CD14-positive monocyte (primary cell): ENCODE measurements around the gene ARMH3. TPM values are rescaled to one million over a fixed set of nuclear protein-coding genes. Genes with fewer than 3 reads are reported as not detected.

Source experiments
- DNase-seq, 3 donors: peaks; one replicate each; pipeline ENCODE4 v3.0.0-alpha.2; 2011 to 2022
- H2AFZ ChIP-seq: 2 replicates; pipeline ENCODE4 v1.6.0; 2012; ENCODE audit warnings: mild to moderate bottlenecking, low read depth, low read length, inconsistent platforms; ENCODE audit not compliant: insufficient read depth, poor library complexity, severe bottlenecking
- H3K27ac ChIP-seq, 2 donors: 1 replicate in 1 of 2; 2 replicates in 1 of 2; pipeline ENCODE4 v1.5.1; 2012 to 2013; ENCODE audit warnings: low read length in 2 of 2, control low read depth in 1 of 2, inconsistent platforms in 1 of 2, low read depth in 1 of 2, mild to moderate bottlenecking in 1 of 2
- H3K27me3 ChIP-seq, 2 donors: one replicate each; pipeline versions ENCODE4 v1.6.0 to v1.6.1; 2011 to 2013; ENCODE audit warnings: low read length in 2 of 2; ENCODE audit not compliant: control insufficient read depth in 2 of 2, insufficient read depth in 2 of 2
- H3K36me3 ChIP-seq, 2 donors: replicated peaks in 1 of 2; 1 replicate in 1 of 2; 2 replicates in 1 of 2; pipeline versions ENCODE4 v1.5.1 to v1.6.1; 2012 to 2013; ENCODE audit warnings: low read length in 2 of 2, control low read depth in 1 of 2, inconsistent platforms in 1 of 2, mild to moderate bottlenecking in 1 of 2; ENCODE audit not compliant: insufficient read depth in 2 of 2, control insufficient read depth in 1 of 2
- H3K4me1 ChIP-seq, 2 donors: 1 replicate in 1 of 2; 2 replicates in 1 of 2; pipeline versions ENCODE4 v1.5.1 to v1.6.1; 2012 to 2013; ENCODE audit warnings: low read length in 2 of 2, control low read depth in 1 of 2, inconsistent platforms in 1 of 2, mild to moderate bottlenecking in 1 of 2, moderate library complexity in 1 of 2; ENCODE audit not compliant: insufficient read depth in 2 of 2, control insufficient read depth in 1 of 2
- H3K4me2 ChIP-seq: replicated peaks from 2 replicates; pipeline ENCODE3; 2012; ENCODE audit warnings: low read length, moderate library complexity, mild to moderate bottlenecking; ENCODE audit not compliant: poor library complexity, severe bottlenecking; ENCODE audit errors: extremely low read depth
- H3K4me3 ChIP-seq, 3 experiments: fragments of 200-600 bp in 1 of 3; sonication (generic) in 1 of 3; replicated peaks in 1 of 3; 1 replicate in 2 of 3; 2 replicates in 1 of 3; pipeline ENCODE4 v1.5.1; 2011 to 2013; ENCODE audit warnings: low read length in 3 of 3, mild to moderate bottlenecking in 3 of 3, control low read depth in 2 of 3, low read depth in 2 of 3, inconsistent platforms in 1 of 3, moderate library complexity in 1 of 3
- H3K79me2 ChIP-seq: 2 replicates; pipeline ENCODE4 v1.6.0; 2012; ENCODE audit warnings: mild to moderate bottlenecking, control low read depth, inconsistent platforms, low read length, moderate library complexity; ENCODE audit not compliant: insufficient read depth
- H3K9ac ChIP-seq: 2 replicates; pipeline ENCODE4 v1.6.0; 2017; ENCODE audit warnings: low read length, mild to moderate bottlenecking; ENCODE audit not compliant: insufficient read depth, poor library complexity, severe bottlenecking
- H3K9me3 ChIP-seq, 2 donors: replicated peaks in 1 of 2; 1 replicate in 1 of 2; 2 replicates in 1 of 2; pipeline versions ENCODE4 v1.5.1 to v1.6.1; 2012 to 2013; ENCODE audit warnings: low read length in 2 of 2, control low read depth in 1 of 2; ENCODE audit not compliant: control insufficient read depth in 1 of 2, insufficient read depth in 1 of 2
- H4K20me1 ChIP-seq: 2 replicates; pipeline ENCODE4 v1.6.0; 2012; ENCODE audit warnings: mild to moderate bottlenecking, low read length, control low read depth, moderate library complexity; ENCODE audit not compliant: insufficient read depth
- H3K27ac Mint-ChIP-seq, 7 donors: one replicate each; pipeline ENCODE4 v1.8.0; 2020; ENCODE audit warnings: mild to moderate bottlenecking in 7 of 7, mixed read lengths in 7 of 7, moderate library complexity in 6 of 7, inconsistent platforms in 2 of 7
- H3K27me3 Mint-ChIP-seq, 3 donors: one replicate each; pipeline ENCODE4 v1.8.0; 2021 to 2022; ENCODE audit warnings: low read depth in 3 of 3, mild to moderate bottlenecking in 3 of 3, mixed read lengths in 3 of 3, moderate library complexity in 3 of 3, inconsistent platforms in 1 of 3
- H3K36me3 Mint-ChIP-seq, 2 donors: one replicate each; pipeline ENCODE4 v1.8.0; 2020; ENCODE audit warnings: mixed read lengths in 2 of 2, inconsistent platforms in 1 of 2, mild to moderate bottlenecking in 1 of 2
- H3K4me1 Mint-ChIP-seq: one replicate; pipeline ENCODE4 v1.8.0; 2020; ENCODE audit warnings: mild to moderate bottlenecking, mixed read lengths
- H3K4me3 Mint-ChIP-seq, 2 donors: one replicate each; pipeline ENCODE4 v1.8.0; 2020; ENCODE audit warnings: mild to moderate bottlenecking in 2 of 2, mixed read lengths in 2 of 2, moderate library complexity in 1 of 2
- H3K9me3 Mint-ChIP-seq, 7 donors: one replicate each; pipeline ENCODE4 v1.8.0; 2020 to 2022; ENCODE audit warnings: mixed read lengths in 7 of 7, mild to moderate bottlenecking in 6 of 7, moderate library complexity in 6 of 7, inconsistent platforms in 2 of 7
- CTCF ChIP-seq: fragments of 200-600 bp; IDR thresholded peaks from one replicate; pipeline ENCODE4 v1.8.0; 2022; ENCODE audit warnings: antibody characterized with exemption, mild to moderate bottlenecking
- WGBS: methylation state at CpG from one replicate; pipeline ENCODE4 v1.1.5; 2013; ENCODE audit warnings: missing lambda C conversion rate; ENCODE audit not compliant: insufficient coverage; 5-methylcytosine and 5-hydroxymethylcytosine counted together
- intact Hi-C, 2 donors: fragments of 100-400 bp; cut with micrococcal nuclease; formaldehyde crosslinking; loops; one replicate each; pipeline versions ENCODE4 v1.15.0 to v1.15.1; 2023
- polyA plus RNA-seq, 3 donors: library from polyadenylated mRNA; depleted of rRNA in 1 of 3; unstranded in 2 of 3; stranded (reverse) in 1 of 3; fragments of 300-500 nt in 2 of 3; fragments of >200 nt in 1 of 3; fragmentation: Illumina TruSeq in 2 of 3; gene quantifications; 1 replicate in 2 of 3; 2 replicates in 1 of 3; pipeline ENCODE4 v1.2.3, GENCODE V29; 2012 to 2021

The ARMH3 gene
- polyA plus RNA-seq, 3 donors, result 20.4 to 26.3 (median 22.1) TPM

GRCh38 chr10:102101152-102101551 is 45.2 kb upstream of the ARMH3 start:
- intact Hi-C loops, result no loop called here

GRCh38 chr10:102096449-102096848 is 40.5 kb upstream of the ARMH3 start:
- TF ChIP-seq CTCF, result no peak
- H3K4me3 Mint-ChIP-seq, result no peak overlapping the region
- no peak for DNase-seq
- no peaks in the 10 kb centered on the region for H3K4me1 ChIP-seq
- H3K27me3 ChIP-seq, result no peaks in the 10 kb centered on the region
- H3K36me3 Mint-ChIP-seq, result peaks cover 6 to 23% of the 10 kb centered on the region in 2 donors
- 93% methylated on average over 4 of the region's 7 CpGs for WGBS
- no peaks in the 10 kb centered on the region for H3K9me3 Mint-ChIP-seq
- no peak overlapping the region for H3K4me3 ChIP-seq
- no peak overlapping the region for H3K4me2 ChIP-seq
- no peaks in the 10 kb centered on the region for H3K4me1 Mint-ChIP-seq
- H2AFZ ChIP-seq, result no peak overlapping the region
- H3K36me3 ChIP-seq, result peaks cover 0 to 2% of the 10 kb centered on the region in 2 donors
- no peaks in the 10 kb centered on the region for H3K79me2 ChIP-seq
- no peak overlapping the region for H3K9ac ChIP-seq
- H3K27ac ChIP-seq, result no peak overlapping the region
- H4K20me1 ChIP-seq, result no peaks in the 10 kb centered on the region
- no peaks in the 10 kb centered on the region for H3K9me3 ChIP-seq
- H3K27ac Mint-ChIP-seq, result no peak overlapping the region
- intact Hi-C loops, result no loop called here
- H3K27me3 Mint-ChIP-seq, result peaks cover 0 to 3% (median 0%) of the 10 kb centered on the region in 3 donors

More at GRCh38 chr10:102101152-102101551, 45.2 kb upstream of the ARMH3 start:
- no peak for TF ChIP-seq CTCF
- H2AFZ ChIP-seq, result no peak overlapping the region
- H3K36me3 ChIP-seq, result peaks cover 2 to 12% of the 10 kb centered on the region in 2 donors
- Mint-ChIP-seq H3K4me1 (peaks cover 14% of the 10 kb centered on the region), H3K36me3 (peaks cover 12 to 30% of the 10 kb centered on the region in 2 donors), H3K27me3 (peaks cover 0 to 1% (median 0%) of the 10 kb centered on the region in 3 donors), H3K9me3 (no peaks in the 10 kb centered on the region), H3K27ac (no peak overlapping the region), H3K4me3 (no peak overlapping the region)
- H4K20me1 ChIP-seq, result peaks cover 10% of the 10 kb centered on the region
- no peak overlapping the region for H3K4me3 ChIP-seq
- no peak overlapping the region for H3K4me2 ChIP-seq
- H3K9ac ChIP-seq, result no peak overlapping the region
- DNase-seq, result no peak
- H3K27me3 ChIP-seq, result no peaks in the 10 kb centered on the region
- no CpG with 5 or more reads among the region's 5 CpGs for WGBS
- H3K79me2 ChIP-seq, result no peaks in the 10 kb centered on the region
- peaks cover 0 to 8% of the 10 kb centered on the region in 2 donors for H3K4me1 ChIP-seq
- H3K9me3 ChIP-seq, result no peaks in the 10 kb centered on the region
- no peak overlapping the region for H3K27ac ChIP-seq
